Ishikawa (cell line): Measurements from ENCODE around the gene PLP1.

Experiments
- CEBPB ChIP-seq: IDR thresholded peaks from 2 replicates; pipeline ENCODE4 v1.6.1; 2012
- CREB1 ChIP-seq: IDR thresholded peaks from 2 replicates; pipeline ENCODE4 v1.6.1; 2012; ENCODE audit warnings: low read depth
- EP300 ChIP-seq: IDR thresholded peaks from 2 replicates; pipeline ENCODE4 v1.6.1; 2012; ENCODE audit warnings: borderline replicate concordance
- FOXM1 ChIP-seq: IDR thresholded peaks from 2 replicates; pipeline ENCODE4 v1.6.1; 2012; ENCODE audit warnings: low read depth, borderline replicate concordance
- NFIC ChIP-seq: IDR thresholded peaks from 2 replicates; pipeline ENCODE4 v1.6.1; 2012
- RAD21 ChIP-seq: IDR thresholded peaks from 2 replicates; pipeline ENCODE4 v1.6.1; 2012; ENCODE audit warnings: low read depth
- REST ChIP-seq: IDR thresholded peaks from 2 replicates; pipeline ENCODE4 v1.6.1; 2012; ENCODE audit warnings: low read depth, mild to moderate bottlenecking
- TAF1 ChIP-seq: IDR thresholded peaks from 2 replicates; pipeline ENCODE4 v1.6.1; 2012; ENCODE audit warnings: low read depth, mild to moderate bottlenecking
- YY1 ChIP-seq: IDR thresholded peaks from 2 replicates; pipeline ENCODE4 v1.6.1; 2012; ENCODE audit warnings: low read depth

DNA sequence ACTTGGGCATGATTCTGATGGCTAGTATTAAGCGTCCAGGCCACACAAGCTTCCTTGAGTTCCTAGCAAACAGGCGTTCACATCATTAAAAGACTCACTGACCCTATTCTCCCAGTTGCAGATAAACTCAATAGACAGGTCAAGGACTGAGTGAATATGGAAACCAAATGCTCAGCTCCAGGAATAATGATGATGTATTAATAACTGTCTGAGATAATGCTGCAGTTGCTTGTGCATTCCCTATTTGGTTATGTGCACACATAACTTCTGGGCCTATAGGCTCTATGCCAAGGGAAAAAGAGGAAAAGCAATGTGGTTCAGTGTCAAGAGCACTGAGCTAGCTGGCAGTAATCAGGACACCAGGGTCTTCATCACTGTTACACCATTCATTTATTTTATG lies 51.9 kb downstream of the PLP1 start:
- TF ChIP-seq NFIC (no peak), TAF1 (no peak), RAD21 (no peak), REST (no peak), CEBPB (no peak), FOXM1 (no peak), YY1 (no peak), EP300 (no peak), CREB1 (no peak)
